Gastrocnemius medialis (tissue), 4 donors: ENCODE data around the gene RTKN2.

Source experiments
- CTCF ChIP-seq, 5 experiments: fragments of 450-650 bp in 3 of 5; fragments of 200-600 bp in 2 of 5; sonication (generic) in 2 of 5; IDR thresholded peaks in 4 of 5; conservative IDR thresholded peaks in 1 of 5; 1 replicate in 4 of 5; 2 replicates in 1 of 5; pipeline ENCODE4 v1.5.1; 2016 to 2019; ENCODE audit warnings: antibody characterized with exemption in 5 of 5, mild to moderate bottlenecking in 3 of 5, moderate library complexity in 3 of 5
- POLR2A ChIP-seq, 2 donors: fragments of 450-650 bp; IDR thresholded peaks; one replicate each; pipeline ENCODE4 v1.6.1; 2017; ENCODE audit warnings: antibody characterized with exemption in 2 of 2, mild to moderate bottlenecking in 2 of 2, moderate library complexity in 2 of 2

DNA sequence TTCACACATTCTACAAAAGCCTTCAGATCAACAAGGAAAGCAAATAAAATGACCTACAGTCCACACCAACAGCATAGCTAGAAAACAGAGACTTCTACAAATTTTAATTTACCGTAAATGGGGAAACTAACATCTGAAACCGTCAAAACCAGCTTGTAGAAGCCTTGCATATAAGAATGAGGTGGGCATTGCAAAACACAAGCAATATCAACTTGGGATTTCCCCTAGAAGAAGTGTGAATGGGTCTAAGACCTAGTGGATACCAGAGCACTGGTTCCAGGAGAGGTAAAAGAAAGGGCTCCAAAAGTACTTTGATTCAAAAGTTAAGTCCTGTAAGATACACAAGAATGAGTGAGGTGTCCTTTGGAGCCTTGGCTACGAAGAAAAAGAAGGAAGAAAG lies 18.7 kb downstream of the RTKN2 start:
- TF ChIP-seq CTCF (IDR thresholded peaks at IDR 0.05 in 4 of 5, conservative IDR thresholded peaks at IDR 0.05 in 1 of 5), result no peak
- TF ChIP-seq POLR2A (IDR thresholded peaks at IDR 0.05), result no peak
